Renal cortex interstitium (tissue), 11 donors: ENCODE results near the gene VPS13A. TPM values are rescaled to one million over a fixed set of nuclear protein-coding genes. Genes with fewer than 3 reads are reported as not detected.
"Not testable (repeated sequence)": the region's sequence is repeated elsewhere in the genome, so short reads cannot be mapped to it uniquely, and the experiment has no call there.

Experiments
- DNase-seq, 11 donors: peaks; one replicate each; pipeline ENCODE4 v3.0.0-alpha.2; 2013; ENCODE audit warnings: low read depth in 9 of 11, low spot score in 4 of 11; ENCODE audit errors: extremely low read depth in 1 of 11
- polyA plus RNA-seq, 3 donors: library from polyadenylated mRNA; unstranded; fragments of 120-200 nt; gene quantifications; one replicate each; pipeline ENCODE4 v1.2.1, GENCODE V29; 2013; ENCODE audit not compliant: insufficient read length in 3 of 3

VPS13A gene
- polyA plus RNA-seq, 3 donors, result 30.9 to 48.9 (median 37.2) TPM

DNA sequence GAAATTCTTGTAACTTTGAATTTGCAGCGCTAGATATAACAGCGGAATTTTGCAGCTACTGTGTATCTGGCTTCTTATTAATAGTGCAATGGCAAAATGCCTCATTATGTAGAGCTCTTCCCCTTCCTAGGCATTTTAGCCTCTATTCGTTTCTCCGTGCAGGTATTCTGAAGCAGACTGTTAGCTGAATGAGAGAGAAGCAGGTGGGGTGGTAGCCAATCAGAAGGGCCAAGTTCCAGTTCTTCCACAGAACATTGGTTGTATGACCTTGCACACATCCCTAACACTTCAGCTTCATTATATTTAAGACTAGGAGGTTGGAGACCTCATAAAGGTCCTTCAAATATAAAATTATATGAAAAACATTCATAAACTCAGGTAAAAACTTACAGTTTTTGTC lies 1.2 kb upstream of the VPS13A start:
- DNase-seq, result no peak

DNA sequence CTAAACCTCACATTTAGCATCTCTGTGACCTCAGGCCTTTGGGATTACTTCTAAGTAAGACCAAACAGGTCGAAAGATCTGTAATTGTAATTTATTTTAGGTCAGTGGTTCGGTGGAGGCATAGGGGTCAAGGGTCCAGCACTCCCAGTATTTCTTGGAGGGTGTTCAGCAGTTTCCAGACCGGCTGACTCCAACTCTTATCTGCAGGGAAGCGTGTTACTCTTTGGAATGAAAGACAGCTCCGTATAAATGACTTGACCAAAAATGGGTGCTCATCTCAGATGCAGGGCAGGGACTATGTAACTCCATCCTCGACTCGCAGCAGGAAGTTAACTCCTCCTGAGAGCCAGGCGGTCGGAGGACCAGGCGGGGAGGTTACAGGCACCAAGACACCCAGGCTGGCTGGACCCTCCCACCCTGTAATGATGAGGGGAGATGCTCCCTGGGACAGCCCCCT lies 620 bp upstream of the VPS13A start:
- no peak for DNase-seq

DNA sequence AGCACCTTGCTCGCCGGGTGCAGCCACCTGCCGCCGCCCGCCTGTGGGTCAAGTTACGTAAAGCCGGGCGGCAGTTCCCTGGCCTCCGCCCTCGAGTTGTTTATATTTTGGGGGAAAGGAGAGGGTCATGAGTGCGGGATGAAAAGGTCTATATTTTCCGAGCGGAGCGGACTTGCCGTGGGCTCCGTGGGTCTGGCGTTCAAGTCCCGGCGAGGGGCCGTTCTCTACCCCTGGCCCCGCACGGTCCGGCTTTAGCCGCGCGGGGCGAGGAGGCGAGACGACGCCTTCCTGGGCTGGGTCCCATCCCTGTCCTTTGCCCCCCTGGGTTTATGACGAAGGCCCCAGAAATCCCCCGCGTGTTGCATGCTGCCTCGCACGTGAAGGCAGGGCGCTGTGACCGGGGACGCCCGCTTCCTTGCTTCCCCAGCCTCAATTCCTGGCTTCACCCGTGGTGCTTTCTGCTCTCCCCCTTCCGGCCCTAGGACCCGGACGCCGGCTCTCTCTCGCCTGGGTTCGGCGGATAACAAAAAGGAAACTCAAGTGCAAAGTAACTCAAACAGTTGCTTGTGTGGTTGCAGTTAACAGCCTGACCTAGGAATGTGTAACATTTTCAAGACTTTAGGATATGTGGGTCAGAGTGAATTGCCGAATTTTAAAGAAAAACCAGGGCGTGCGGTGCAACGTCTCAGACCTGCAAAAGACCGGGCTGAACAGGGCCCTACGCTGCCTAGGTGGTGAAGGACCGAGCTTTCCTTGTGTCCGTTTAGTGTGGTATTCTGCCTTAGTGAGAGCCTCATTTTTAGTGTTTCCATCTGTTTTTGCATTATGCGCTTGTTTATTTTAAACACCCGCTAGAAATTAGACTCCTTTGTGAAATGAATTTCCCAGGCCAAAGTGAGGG lies 810 bp downstream of the VPS13A start:
- DNase-seq, result peak in 6 of 11 donors; percentile 17 to 36 (median 26)

DNA sequence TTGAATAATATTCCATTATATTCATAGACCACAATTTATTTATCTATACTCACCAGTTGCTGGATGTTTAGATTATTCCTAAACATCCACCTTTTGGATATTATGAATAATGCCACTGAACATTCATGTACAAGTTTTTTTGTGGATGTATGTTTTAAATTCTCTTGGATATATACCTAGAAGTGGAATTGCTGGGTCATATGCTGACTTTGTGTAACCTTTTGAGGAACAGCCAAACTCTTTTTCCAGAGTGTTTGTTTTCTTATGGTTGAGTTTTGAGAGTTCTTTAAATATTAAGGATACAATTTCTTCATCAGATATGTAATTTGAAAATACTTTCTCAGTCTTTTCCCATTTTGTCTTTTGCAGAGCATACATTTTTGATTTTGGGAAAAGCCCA lies 2.7 kb downstream of the VPS13A start:
- DNase-seq, result no peak

DNA sequence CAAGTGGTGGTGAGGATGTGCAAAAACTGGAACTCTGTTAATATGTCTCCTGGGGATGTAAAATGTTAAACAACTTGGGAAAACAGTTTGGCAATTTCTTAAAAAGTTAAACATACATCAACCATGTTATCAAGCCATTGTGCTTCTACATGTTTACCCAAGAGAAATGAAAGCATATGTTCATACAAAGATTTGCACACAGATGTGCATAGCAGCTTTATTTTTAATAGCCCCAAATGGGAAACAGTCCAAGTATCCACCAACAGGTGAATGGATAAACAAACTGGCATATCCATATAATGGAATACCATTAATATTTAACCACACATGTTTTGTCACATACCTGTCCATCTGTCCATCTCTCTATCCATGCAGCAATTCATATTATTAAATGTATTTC lies 6.2 kb downstream of the VPS13A start:
- no peak for DNase-seq

DNA sequence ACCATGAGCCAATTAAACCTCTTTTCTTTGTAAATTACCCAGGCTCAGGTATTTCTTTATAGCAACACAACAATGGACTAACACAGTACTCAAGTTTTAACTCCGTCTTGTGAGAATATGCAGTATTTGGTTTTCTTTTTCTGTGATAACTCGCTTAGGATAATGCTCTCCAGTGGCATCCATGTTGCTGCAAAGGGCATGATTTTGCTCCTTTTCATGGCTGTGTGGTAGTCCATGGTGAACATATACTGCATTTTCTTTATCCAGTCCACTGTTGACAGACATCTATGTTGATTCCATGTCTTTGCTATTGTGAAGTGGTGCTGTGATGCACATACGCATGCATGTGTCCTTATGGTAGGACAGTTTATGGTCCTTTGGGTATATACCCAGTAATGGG lies 10.9 kb downstream of the VPS13A start:
- no peak for DNase-seq

DNA sequence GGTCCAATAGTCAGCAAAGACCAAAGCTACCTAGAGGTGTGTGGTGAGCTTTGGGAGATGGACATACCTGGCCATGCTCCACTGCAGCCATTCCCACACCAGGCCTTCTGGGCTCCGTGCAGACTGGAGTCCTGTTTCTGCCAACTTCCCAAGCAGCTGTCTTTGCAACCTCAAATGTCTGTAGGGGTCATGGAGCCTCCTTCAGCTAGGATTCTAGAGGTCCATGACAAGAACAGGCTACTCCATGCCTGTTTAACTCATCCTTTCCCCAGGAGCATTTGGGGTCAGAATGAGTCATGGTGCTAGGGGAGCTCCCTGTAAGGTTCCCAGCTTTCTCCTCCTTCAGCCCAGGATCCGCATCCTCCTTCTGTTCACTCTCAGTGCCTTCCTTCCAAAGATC lies 17.1 kb downstream of the VPS13A start:
- DNase-seq, result no peak

DNA sequence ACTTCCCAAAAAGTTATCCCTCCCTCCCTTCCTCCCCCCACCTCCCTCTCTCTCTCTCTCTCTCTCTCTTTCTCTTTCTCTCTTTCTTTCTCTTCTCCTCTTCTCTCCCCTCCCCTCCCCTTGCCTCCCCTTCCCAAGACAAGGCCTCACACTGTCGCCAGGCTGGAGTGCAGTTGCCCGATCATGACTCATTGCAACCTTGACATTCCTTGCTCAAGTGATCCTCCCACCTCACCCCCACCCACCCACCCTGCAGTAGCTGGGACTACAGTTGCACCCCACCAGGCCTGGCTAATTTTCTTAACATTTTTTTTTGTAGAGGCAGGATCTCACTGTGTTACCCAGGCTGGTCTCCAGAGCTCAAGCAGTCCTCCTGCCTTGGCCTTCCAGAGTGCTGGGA lies 32.8 kb downstream of the VPS13A start:
- peak in 1 of 11 donors; percentile 1 for DNase-seq

DNA sequence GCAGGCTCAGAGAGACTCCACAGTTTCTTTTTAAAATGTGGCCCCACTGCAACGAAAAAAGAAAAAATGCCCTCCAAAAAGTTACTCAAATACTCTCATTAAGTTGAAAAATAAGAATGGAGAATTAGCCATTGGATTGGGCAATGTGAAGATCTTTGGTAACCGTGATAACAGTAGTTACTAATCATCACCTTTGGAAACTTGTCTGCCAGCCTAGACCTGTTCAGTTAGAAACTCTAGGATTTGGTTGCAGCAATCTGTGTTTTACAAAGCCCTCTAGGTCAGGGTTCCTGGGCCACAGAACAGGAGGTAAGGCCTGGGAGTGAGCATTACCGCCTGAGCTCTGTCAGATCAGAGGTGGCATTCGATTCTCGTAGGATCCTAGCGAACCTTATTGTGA lies 34.2 kb downstream of the VPS13A start:
- no peak for DNase-seq

DNA sequence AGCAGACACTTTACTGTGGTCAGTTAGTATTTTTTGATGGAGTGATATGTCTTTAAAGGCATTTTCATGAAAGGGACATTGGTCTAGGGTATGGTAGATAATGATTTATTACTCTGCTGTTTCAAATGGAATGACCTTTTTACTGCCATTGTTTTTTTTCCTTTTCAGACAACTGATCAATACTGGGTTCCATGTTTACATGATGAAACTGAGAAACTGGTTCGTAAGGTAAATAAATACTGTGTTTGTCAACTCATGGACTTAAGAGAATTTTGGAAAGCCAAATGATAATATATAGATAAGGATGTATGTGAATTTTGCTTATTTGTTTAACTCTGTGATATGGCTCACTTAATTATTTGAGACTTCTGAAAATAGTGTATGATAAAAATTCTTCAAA lies 35.5 kb downstream of the VPS13A start:
- no peak for DNase-seq

DNA sequence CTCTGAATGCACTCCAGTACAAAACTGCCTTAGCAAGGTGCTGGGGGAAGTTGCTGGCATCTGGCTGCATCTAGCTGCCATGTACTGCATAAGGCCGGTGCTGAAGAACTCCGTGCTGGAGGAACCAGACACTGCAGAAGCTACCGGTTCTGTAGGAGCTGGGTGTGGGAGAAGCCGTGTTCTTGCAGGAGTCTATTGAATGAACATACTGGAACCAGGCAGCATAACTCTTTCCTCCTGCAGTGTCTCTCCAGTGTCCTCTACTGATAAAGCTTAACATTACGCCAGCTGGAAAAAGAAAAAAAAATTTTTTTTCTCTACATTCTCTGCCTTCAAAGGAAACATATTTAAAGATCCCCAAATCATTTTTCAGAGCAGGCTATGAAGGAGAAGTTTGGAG lies 38.5 kb downstream of the VPS13A start:
- DNase-seq, result peak in 4 of 11 donors; percentile 1 to 8 (median 4)

DNA sequence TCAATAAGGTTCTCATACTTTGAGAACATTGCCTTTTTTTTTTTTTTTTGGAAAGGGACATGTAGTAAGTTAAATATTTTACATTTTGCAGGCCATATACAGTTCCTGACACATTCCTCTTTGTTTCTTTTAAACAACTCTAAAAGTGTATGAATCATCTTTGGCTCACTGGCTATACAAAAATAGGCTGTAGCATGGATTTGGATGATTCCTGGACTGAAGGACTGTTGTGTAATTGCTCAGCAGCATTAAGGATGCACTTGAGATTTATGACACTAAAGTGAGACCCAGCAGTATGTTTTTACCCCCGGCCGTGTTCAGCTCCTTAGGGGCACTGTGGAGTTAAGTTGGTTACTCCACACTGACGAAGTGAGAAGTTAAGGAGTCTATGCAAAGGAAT lies 41.3 kb downstream of the VPS13A start:
- DNase-seq, result no peak

DNA sequence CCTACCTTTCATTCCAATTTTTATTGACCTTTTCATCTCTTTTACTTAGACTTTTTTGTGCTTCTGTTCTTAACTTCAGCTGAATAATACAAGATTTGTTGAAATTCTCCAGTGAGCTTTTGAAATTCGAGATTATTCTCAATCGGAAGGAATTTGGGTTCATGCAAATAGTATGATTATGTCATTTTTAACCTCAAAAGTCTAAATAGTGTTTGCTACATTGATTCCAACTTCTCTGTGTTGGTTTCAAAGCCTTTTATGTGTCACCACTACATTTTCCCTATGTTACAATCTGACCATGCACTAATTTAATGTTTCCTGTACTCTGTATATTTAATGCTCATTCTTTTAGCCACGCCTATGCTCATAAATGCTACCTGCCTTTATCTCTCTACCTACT lies 44.1 kb downstream of the VPS13A start:
- no peak for DNase-seq

DNA sequence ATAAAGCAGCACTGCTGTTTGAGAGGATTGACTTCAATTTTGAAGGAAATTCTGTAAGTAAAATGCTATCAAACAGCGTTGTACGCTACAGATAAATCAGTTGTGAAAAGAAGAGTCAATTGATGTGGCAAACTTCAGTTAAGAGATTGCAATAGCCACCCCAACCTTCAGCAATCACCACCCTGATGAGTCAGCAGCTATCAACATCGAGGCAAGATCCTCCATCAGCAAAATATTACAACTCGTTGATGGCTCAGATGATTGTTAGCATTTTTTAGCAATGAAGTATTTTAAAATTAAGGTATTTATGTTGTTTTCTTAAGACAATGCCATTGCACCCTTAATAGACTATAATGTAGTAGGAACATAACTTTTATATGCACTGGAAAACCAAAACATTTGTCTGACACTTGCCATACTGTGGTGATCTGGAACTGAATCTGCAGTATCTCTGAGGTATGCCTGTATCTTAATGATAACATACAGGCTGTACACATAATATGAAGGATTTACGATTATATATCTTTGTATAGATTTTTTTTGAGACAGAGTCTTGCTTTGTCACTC lies 47.5 kb downstream of the VPS13A start:
- no peak for DNase-seq

DNA sequence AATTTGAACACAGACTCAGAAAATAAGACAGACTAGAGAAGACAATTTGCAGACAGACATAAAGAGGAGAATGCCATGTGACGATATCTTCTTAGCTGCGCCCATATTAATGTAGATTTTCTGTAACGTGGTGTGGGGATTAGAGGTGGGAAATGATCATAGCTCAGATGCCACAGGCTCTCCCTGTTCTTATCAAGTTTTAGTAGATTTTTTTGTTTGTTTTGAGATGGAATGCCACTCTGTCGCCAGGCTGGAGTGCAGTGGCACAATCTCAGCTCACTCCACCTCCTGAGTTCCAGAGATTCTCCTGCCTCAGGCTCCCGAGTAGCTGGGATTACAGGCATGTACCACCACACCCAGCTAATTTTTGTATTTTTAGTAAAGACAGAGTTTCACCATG lies 59.4 kb downstream of the VPS13A start:
- DNase-seq, result no peak

DNA sequence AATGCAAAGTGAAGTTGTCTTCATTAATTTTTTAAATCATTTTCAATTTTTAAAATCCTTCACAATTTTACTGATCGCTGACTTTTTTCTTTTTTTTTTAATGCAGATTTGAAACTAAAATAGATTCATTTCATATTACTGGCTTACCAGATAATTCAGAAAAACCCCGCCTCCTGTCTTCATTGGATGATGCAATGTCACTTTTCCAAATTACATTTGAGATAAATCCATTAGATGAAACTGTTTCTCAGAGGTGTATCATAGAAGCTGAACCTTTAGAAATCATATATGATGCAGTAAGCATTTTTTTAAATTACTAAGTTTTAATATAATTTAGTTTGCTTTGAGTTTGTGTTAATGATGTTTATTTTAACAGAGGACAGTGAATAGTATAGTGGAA lies 60.6 kb downstream of the VPS13A start:
- DNase-seq, result no peak

DNA sequence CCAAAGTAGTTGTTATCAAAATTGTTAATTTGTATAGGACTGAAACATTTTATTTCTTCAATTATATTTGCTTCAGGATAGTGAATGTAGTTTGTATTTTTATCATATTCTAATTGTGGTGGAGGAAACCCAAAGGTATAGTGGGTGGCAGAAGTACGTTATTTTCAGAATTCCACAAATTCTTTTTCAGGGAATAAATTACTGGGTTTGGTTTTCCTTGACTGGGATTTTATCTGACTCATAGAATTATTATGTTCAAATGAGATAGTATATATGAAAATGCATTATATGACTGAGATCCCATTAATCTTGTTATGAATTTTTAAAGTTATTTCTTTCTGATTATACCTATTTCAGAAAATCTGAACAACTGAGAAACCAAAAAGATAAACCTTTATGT lies 73.7 kb downstream of the VPS13A start:
- DNase-seq, result no peak

DNA sequence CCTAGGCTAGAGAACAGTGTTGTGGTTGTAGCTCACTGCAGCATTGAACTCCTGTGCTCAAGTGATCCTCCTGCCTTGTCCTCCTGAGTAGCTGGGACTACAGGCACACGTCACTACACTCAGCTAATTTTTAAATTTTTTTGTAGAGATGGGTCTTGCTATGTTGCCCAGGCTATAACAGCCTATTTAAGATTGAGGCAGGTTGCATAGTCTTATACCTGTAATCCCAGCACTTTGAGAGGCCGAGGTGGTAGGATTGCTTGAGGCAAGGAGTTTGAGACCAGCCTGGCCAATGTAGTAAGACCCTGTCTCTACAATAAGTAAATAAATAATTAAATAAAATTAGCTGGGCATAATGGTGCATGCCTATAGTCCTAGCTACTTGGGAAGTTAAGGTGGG lies 79.9 kb downstream of the VPS13A start:
- DNase-seq, result no peak

DNA sequence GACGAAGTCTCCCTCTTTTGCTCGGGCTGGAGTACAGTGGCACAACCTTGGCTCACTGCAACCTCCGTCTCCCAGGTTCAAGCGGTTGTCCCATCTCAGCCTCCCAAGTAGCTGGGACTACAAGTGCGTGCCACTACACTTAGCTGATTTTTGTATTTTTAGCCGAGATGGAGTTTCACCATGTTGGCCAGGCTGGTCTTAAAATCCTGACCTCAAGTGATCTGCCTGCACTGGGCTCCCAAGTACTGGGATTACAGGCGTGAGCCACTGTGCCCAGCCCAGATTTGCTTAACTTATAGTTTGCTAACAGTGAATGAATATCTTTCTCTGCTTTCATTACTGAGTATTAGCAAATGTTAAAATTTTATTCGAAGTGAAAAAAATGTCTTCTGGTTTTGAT lies 84.3 kb downstream of the VPS13A start:
- DNase-seq, result no peak

DNA sequence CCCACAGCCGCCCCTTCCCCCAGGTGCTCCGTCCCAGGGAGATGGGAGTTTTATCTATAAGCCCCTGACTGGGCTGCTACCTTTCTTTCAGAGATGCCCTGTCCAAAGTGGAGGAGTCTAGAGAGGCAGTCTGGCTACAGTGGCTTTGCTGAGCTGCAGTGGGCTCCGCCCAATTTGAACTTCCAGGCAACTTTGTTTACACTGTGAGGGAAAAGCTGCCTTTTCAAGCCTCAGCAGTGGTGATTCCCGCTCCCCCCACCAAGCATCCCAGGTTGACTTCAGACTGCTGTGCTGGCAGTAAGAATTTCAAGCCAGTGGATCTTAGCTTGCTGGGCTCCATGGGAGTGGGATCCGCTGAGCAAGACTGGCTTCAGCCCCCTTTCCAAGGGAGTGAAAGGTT lies 90.4 kb downstream of the VPS13A start:
- not testable (repeated sequence) for DNase-seq
